Measurements from ENCODE around the gene CLASP2.

The CLASP2 gene

DNA sequence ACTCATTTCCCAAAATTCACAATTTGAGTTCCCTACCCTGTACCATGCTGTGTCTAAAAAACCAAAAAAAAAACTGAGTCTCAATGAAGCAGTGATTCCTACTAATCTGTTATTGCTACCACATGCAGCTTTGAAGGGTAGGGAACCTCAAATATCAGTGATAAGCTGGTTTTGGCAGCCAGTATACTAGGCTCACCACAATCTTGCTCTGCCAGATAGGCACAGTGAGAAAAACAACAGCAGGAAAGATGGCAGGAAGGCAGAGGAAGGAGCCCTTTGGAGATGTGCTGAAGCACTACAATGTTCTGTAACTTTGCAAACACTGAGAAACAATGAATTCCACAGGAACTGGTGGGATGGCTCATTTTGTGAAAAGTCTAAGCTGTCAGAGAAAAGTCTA, 180.9 kb downstream of the CLASP2 start:
- H3K36me3 ChIP-seq (ENCODE audit: control insufficient read depth in 2 of 2, insufficient read depth in 2 of 2, low read length in 2 of 2): peaks cover 31 to 34% of the 10 kb centered on the region in 2 donors

DNA sequence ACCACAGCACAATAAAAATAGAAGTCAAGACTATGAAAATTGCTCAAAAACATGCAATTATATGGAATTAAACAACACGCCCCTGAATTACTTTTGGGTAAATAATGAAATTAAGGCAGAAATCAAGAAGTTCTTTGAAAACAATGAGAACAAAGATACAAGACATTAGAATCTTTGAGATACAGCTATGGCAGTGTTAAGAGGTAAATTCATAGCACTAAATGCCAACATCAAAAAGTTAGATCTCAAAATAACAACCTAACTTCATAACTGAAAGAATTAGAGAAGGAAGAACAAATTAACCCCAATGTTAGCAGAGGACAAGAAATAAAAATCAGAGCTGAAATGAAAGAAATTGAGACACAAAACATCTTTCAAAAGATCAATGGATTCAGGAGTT, 191.3 kb downstream of the CLASP2 start:
- Histone ChIP-seq H3K4me3 (ENCODE audit: low read length in 2 of 2) (no peak overlapping the region), H3K4me1 (ENCODE audit: control insufficient read depth in 2 of 2, insufficient read depth in 2 of 2, low read length in 2 of 2) (no peaks in the 10 kb centered on the region), H3K27ac (ENCODE audit: low read depth in 2 of 2, low read length in 2 of 2) (no peak overlapping the region), H3K9ac (ENCODE audit: low read depth in 1 of 2, low read length in 2 of 2) (no peak overlapping the region), H3K36me3 (ENCODE audit: control insufficient read depth in 2 of 2, insufficient read depth in 2 of 2, low read length in 2 of 2) (peaks cover 3 to 14% of the 10 kb centered on the region in 2 donors), H3K27me3 (ENCODE audit: control insufficient read depth in 2 of 2, insufficient read depth in 2 of 2, low read length in 2 of 2) (no peaks in the 10 kb centered on the region), H3K9me3 (ENCODE audit: control insufficient read depth in 2 of 2, low read length in 2 of 2) (no peaks in the 10 kb centered on the region)

More for the DNA sequence above, 180.9 kb downstream of the CLASP2 start:
- H3K4me3 ChIP-seq (ENCODE audit: low read length in 2 of 2): no peak overlapping the region
- H3K4me1 ChIP-seq (ENCODE audit: control insufficient read depth in 2 of 2, insufficient read depth in 2 of 2, low read length in 2 of 2): no peaks in the 10 kb centered on the region
- no peak overlapping the region for H3K27ac ChIP-seq (ENCODE audit: low read depth in 2 of 2, low read length in 2 of 2)
- H3K9me3 ChIP-seq (ENCODE audit: control insufficient read depth in 2 of 2, low read length in 2 of 2): no peaks in the 10 kb centered on the region
- H3K9ac ChIP-seq (ENCODE audit: low read depth in 1 of 2, low read length in 2 of 2): no peak overlapping the region
- H3K27me3 ChIP-seq (ENCODE audit: control insufficient read depth in 2 of 2, insufficient read depth in 2 of 2, low read length in 2 of 2): no peaks in the 10 kb centered on the region

DNA sequence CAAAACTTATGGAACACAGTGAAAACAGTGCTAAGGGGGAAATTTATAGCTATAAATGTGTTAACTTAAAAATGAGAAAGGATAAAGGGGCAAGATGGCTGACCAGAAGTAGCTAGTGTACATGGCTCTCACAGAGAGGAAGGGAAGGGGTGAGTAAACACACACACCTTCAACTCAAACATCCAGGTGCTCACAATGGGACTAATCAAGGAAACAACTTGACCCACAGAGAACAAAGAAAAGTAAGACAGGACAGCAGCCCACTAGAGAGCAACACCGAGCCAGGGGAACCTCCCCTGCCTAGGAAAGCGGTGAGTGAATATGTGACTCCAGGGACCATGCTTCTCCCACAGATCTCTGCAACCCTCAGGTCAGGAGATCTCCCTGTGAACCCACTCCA, 192.8 kb downstream of the CLASP2 start:
- no peaks in the 10 kb centered on the region for H3K4me1 ChIP-seq (ENCODE audit: control insufficient read depth in 2 of 2, insufficient read depth in 2 of 2, low read length in 2 of 2)
- H3K9me3 ChIP-seq (ENCODE audit: control insufficient read depth in 2 of 2, low read length in 2 of 2): no peaks in the 10 kb centered on the region
- no peak overlapping the region for H3K9ac ChIP-seq (ENCODE audit: low read depth in 1 of 2, low read length in 2 of 2)
- no peak overlapping the region for H3K27ac ChIP-seq (ENCODE audit: low read depth in 2 of 2, low read length in 2 of 2)
- no peaks in the 10 kb centered on the region for H3K27me3 ChIP-seq (ENCODE audit: control insufficient read depth in 2 of 2, insufficient read depth in 2 of 2, low read length in 2 of 2)
- no peak overlapping the region for H3K4me3 ChIP-seq (ENCODE audit: low read length in 2 of 2)
- peaks cover 3 to 9% of the 10 kb centered on the region in 2 donors for H3K36me3 ChIP-seq (ENCODE audit: control insufficient read depth in 2 of 2, insufficient read depth in 2 of 2, low read length in 2 of 2)

DNA sequence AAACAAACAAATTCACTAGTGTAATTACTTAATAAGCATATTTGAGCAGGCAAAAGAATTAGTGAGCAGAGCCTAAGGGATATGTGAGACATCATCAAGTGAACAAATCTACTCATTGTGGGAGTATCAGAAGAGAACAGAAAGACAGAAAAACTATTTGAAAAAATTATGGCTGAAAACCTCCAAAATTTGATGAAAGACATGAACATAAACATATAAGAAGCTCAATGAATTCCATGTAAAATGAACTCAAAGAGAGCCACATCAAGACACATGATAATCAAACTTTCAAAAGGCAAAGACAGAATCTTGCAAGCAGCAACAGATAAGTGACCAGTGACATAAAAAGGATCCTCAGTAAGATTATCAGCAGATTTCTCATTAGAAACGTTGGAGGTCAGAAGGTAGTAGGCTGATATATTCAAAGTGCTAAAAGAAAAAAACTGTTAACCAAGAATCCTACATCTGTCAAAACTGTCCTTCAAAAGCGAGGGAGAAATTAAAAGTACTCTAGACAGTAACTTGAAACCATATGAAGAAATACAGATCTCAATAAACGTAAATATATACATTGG, 194.9 kb downstream of the CLASP2 start:
- H3K9me3 ChIP-seq (ENCODE audit: control insufficient read depth in 2 of 2, low read length in 2 of 2): no peaks in the 10 kb centered on the region
- H3K4me3 ChIP-seq (ENCODE audit: low read length in 2 of 2): no peak overlapping the region
- no peak overlapping the region for H3K27ac ChIP-seq (ENCODE audit: low read depth in 2 of 2, low read length in 2 of 2)
- H3K27me3 ChIP-seq (ENCODE audit: control insufficient read depth in 2 of 2, insufficient read depth in 2 of 2, low read length in 2 of 2): no peaks in the 10 kb centered on the region
- H3K4me1 ChIP-seq (ENCODE audit: control insufficient read depth in 2 of 2, insufficient read depth in 2 of 2, low read length in 2 of 2): no peaks in the 10 kb centered on the region
- peaks cover 3 to 10% of the 10 kb centered on the region in 2 donors for H3K36me3 ChIP-seq (ENCODE audit: control insufficient read depth in 2 of 2, insufficient read depth in 2 of 2, low read length in 2 of 2)
- H3K9ac ChIP-seq (ENCODE audit: low read depth in 1 of 2, low read length in 2 of 2): no peak overlapping the region

DNA sequence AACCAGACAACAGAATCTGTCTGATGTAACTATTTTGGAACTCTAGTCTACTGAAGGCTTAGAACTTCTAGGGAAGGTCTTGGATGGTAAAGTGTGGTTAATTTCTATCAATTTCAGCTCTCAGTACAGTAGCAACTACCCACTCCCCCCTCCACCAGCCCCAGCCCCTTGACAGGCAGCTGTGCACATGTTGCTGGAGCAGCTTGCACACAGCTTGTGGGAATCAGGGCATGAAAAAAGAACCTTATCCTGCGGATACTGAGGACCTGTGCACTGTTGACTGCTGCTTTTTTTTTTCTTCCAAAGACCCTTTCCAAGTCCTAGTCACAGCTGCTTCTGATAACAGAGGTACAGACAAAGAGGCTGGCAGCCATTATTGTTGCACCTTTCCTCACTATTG, 196.3 kb downstream of the CLASP2 start:
- Histone ChIP-seq H3K9ac (ENCODE audit: low read depth in 1 of 2, low read length in 2 of 2) (no peak overlapping the region), H3K36me3 (ENCODE audit: control insufficient read depth in 2 of 2, insufficient read depth in 2 of 2, low read length in 2 of 2) (peaks cover 6 to 10% of the 10 kb centered on the region in 2 donors), H3K27me3 (ENCODE audit: control insufficient read depth in 2 of 2, insufficient read depth in 2 of 2, low read length in 2 of 2) (no peaks in the 10 kb centered on the region), H3K9me3 (ENCODE audit: control insufficient read depth in 2 of 2, low read length in 2 of 2) (no peaks in the 10 kb centered on the region), H3K27ac (ENCODE audit: low read depth in 2 of 2, low read length in 2 of 2) (no peak overlapping the region), H3K4me3 (ENCODE audit: low read length in 2 of 2) (no peak overlapping the region), H3K4me1 (ENCODE audit: control insufficient read depth in 2 of 2, insufficient read depth in 2 of 2, low read length in 2 of 2) (no peaks in the 10 kb centered on the region)

DNA sequence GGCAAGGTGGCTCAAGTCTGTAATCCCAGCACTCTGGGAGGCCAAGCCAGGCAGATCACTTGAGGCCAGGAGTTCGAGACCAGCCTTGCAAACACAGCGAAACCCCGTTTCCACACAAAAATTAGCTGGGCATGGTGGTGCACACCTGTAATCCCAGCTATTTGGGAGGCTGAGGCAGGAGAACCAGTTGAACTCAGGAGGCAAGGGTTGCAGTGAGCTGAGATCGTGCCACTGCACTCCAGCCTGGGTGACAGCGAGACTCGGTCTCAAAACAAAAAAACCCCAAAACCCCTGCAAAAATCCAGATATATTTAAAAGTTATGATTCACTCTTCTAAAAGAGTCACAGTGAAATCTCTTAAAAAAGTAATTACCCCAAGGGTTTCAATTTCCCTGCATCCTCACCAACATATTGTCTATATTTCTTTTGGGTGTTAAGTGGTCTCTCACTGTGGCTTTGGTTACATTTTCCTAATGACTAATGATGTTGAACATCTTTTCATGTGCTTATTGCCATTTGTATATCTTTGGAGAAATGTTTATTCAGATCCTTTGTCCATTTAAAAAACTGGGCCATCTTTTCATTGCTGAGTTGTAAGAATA, 204.7 kb downstream of the CLASP2 start:
- Histone ChIP-seq H3K4me1 (ENCODE audit: control insufficient read depth in 2 of 2, insufficient read depth in 2 of 2, low read length in 2 of 2) (no peaks in the 10 kb centered on the region), H3K9me3 (ENCODE audit: control insufficient read depth in 2 of 2, low read length in 2 of 2) (no peaks in the 10 kb centered on the region), H3K27me3 (ENCODE audit: control insufficient read depth in 2 of 2, insufficient read depth in 2 of 2, low read length in 2 of 2) (no peaks in the 10 kb centered on the region), H3K36me3 (ENCODE audit: control insufficient read depth in 2 of 2, insufficient read depth in 2 of 2, low read length in 2 of 2) (peaks cover 18 to 19% of the 10 kb centered on the region in 2 donors), H3K9ac (ENCODE audit: low read depth in 1 of 2, low read length in 2 of 2) (no peak overlapping the region), H3K4me3 (ENCODE audit: low read length in 2 of 2) (no peak overlapping the region), H3K27ac (ENCODE audit: low read depth in 2 of 2, low read length in 2 of 2) (no peak overlapping the region)

DNA sequence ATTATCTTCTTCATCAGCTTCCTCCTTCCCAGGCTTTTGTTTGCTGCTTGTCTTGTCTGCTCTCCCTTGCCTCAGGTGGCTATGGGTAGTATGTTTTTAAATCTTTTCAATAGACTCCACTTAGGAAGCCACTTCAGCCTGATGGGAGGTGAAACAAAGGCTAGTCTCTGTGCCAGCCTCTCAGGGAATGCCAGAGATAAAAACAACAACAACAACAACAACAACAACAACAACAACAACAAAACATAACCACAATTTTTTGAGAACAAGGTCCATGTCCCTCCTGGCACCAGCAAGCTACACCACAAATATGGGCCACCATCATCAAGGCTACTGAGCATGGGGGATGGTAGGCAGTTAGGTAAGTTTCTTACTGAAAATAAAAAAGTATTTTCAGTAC, 213.0 kb downstream of the CLASP2 start:
- Histone ChIP-seq H3K27me3 (ENCODE audit: control insufficient read depth in 2 of 2, insufficient read depth in 2 of 2, low read length in 2 of 2) (no peaks in the 10 kb centered on the region), H3K27ac (ENCODE audit: low read depth in 2 of 2, low read length in 2 of 2) (no peak overlapping the region), H3K9me3 (ENCODE audit: control insufficient read depth in 2 of 2, low read length in 2 of 2) (no peaks in the 10 kb centered on the region), H3K36me3 (ENCODE audit: control insufficient read depth in 2 of 2, insufficient read depth in 2 of 2, low read length in 2 of 2) (peaks cover 11 to 22% of the 10 kb centered on the region in 2 donors), H3K4me1 (ENCODE audit: control insufficient read depth in 2 of 2, insufficient read depth in 2 of 2, low read length in 2 of 2) (no peaks in the 10 kb centered on the region), H3K9ac (ENCODE audit: low read depth in 1 of 2, low read length in 2 of 2) (no peak overlapping the region), H3K4me3 (ENCODE audit: low read length in 2 of 2) (no peak overlapping the region)

DNA sequence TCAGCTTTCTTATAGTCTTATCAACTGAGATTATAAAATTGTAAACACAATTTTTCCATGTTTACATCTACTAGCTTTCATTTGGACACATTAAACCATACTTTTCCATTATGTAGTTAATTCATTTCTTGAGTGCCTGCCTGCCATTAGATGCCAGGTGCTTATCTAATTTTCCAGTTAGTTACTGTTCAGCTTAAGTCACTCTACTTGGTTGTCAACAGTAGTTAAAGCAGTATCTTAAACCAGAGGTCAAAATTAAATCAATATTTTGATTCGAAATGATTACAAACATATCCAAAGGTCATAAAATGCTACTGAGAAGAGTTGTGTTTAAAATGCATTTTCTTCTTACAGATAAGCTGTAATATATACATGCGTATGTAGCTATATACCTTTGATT, 221.6 kb downstream of the CLASP2 start:
- H3K27me3 ChIP-seq (ENCODE audit: control insufficient read depth in 2 of 2, insufficient read depth in 2 of 2, low read length in 2 of 2): no peaks in the 10 kb centered on the region

DNA sequence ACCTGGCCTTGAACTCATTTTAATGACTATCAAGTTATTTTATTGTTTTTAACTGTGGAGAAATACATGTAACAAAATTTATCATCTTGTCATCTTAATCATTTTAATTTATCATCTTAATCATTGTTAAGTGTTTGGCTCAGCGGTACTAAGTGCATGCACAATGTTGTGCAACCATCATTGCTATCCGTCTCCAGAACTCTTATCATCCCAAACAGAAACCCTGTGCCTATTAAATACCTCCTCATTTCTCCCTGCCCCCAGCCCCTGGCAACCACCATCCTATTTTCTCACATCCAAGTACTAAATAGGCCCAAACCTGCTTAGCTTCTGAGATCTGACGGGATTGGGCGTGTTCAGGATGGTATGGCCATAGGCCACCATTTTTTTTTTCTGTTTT, 226.3 kb downstream of the CLASP2 start:
- H3K27ac ChIP-seq (ENCODE audit: low read depth in 2 of 2, low read length in 2 of 2): no peak overlapping the region
- no peak overlapping the region for H3K9ac ChIP-seq (ENCODE audit: low read depth in 1 of 2, low read length in 2 of 2)
- H3K4me1 ChIP-seq (ENCODE audit: control insufficient read depth in 2 of 2, insufficient read depth in 2 of 2, low read length in 2 of 2): no peaks in the 10 kb centered on the region
- no peaks in the 10 kb centered on the region for H3K9me3 ChIP-seq (ENCODE audit: control insufficient read depth in 2 of 2, low read length in 2 of 2)
- no peak overlapping the region for H3K4me3 ChIP-seq (ENCODE audit: low read length in 2 of 2)
- H3K36me3 ChIP-seq (ENCODE audit: control insufficient read depth in 2 of 2, insufficient read depth in 2 of 2, low read length in 2 of 2): no peaks in the 10 kb centered on the region
- no peaks in the 10 kb centered on the region for H3K27me3 ChIP-seq (ENCODE audit: control insufficient read depth in 2 of 2, insufficient read depth in 2 of 2, low read length in 2 of 2)

More for the DNA sequence above, 221.6 kb downstream of the CLASP2 start:
- Histone ChIP-seq H3K36me3 (ENCODE audit: control insufficient read depth in 2 of 2, insufficient read depth in 2 of 2, low read length in 2 of 2) (peaks cover under 1 to 3% of the 10 kb centered on the region in 2 donors), H3K9ac (ENCODE audit: low read depth in 1 of 2, low read length in 2 of 2) (no peak overlapping the region), H3K9me3 (ENCODE audit: control insufficient read depth in 2 of 2, low read length in 2 of 2) (no peaks in the 10 kb centered on the region), H3K4me1 (ENCODE audit: control insufficient read depth in 2 of 2, insufficient read depth in 2 of 2, low read length in 2 of 2) (no peaks in the 10 kb centered on the region), H3K4me3 (ENCODE audit: low read length in 2 of 2) (no peak overlapping the region), H3K27ac (ENCODE audit: low read depth in 2 of 2, low read length in 2 of 2) (no peak overlapping the region)

DNA sequence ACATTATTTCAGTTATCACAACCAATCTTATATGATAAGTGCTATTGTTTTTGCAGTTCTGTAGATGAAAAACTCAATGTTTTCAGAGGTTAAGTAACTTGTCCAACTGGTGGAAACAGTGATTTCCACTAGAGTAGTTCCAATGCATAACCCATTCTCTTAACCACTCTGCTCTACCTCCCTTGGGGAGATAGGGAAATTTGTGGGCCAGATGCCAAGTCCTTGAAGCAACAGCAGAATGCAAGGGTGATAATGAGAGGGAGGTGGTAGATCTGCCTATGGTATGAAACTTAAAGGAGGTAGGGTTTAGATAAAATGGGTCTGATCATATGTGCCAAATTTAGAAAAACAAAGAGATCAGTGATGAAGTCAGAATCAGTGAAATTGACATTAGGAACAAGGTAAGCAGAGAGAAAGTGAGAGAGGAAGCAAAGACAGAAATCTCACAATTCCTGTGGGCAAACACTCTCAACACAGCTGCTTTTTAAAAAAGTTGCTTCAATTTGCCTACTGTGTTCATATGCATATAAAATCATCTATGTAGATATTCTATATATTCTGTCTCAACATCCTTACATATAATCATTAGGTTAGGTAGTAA, 227.3 kb downstream of the CLASP2 start:
- Histone ChIP-seq H3K9me3 (ENCODE audit: control insufficient read depth in 2 of 2, low read length in 2 of 2) (no peaks in the 10 kb centered on the region), H3K9ac (ENCODE audit: low read depth in 1 of 2, low read length in 2 of 2) (no peak overlapping the region), H3K27me3 (ENCODE audit: control insufficient read depth in 2 of 2, insufficient read depth in 2 of 2, low read length in 2 of 2) (no peaks in the 10 kb centered on the region)

More for the DNA sequence above, 227.3 kb downstream of the CLASP2 start:
- Histone ChIP-seq H3K4me1 (ENCODE audit: control insufficient read depth in 2 of 2, insufficient read depth in 2 of 2, low read length in 2 of 2) (no peaks in the 10 kb centered on the region), H3K4me3 (ENCODE audit: low read length in 2 of 2) (no peak overlapping the region), H3K27ac (ENCODE audit: low read depth in 2 of 2, low read length in 2 of 2) (no peak overlapping the region), H3K36me3 (ENCODE audit: control insufficient read depth in 2 of 2, insufficient read depth in 2 of 2, low read length in 2 of 2) (no peaks in the 10 kb centered on the region)
